ENCODE results near the gene ARHGAP8.

The ARHGAP8 gene

GRCh38 chr22:44752285-44753188, at the start of gene ARHGAP8:
TSS of gene ARHGAP8 (plus strand) at chr22:44752575. CDS start at chr22:44786528, 33,953 bp downstream.
- no peak for DNase-seq (ENCODE audit: low read depth, low spot score)

GRCh38 chr22:44703255-44703870, 49.0 kb upstream of the ARHGAP8 start:
- no peak for DNase-seq (ENCODE audit: low read depth, low spot score)

DNA sequence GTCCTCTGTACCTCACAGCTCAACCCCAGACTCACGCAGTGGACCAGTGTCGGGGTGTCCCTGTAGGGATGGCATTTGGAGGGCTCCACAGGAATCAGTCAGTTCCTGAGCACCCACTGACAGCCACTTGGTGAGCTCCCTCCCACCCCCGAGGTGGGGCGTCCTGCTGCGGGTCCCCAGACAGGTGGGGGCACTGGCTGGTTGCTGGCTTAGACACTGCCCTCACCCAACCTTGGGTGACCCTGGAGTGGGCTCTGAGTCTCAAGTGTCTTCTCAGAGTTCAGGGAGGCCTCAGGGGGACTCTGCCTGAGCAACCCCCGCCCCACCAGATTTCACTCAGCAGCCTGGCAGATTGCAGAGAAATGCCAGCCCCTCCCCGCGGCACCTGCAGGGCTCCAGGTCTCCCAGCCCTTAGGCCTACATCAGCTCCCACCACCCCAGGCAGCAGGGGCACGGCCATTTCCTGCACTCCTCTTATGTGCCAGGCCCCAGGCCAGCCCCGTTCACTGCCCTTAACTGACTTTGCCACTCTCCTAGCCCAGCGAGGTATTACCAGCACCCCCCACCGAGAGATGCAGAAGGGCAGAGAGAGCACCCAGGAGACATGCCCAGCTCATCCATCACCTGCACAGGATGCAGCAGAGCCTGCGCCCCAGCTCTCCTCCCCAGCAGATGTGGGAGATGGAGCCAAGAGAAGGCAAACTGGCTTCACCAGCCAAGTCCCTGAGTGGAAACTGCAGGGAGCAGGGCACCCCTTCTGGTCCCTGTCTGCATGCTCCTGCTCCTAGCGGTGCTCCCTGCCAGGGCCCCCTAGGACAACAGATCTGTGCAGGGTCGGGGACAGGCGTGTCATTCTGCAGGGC, 48.0 kb upstream of the ARHGAP8 start:
- no peak for DNase-seq (ENCODE audit: low read depth, low spot score)

DNA sequence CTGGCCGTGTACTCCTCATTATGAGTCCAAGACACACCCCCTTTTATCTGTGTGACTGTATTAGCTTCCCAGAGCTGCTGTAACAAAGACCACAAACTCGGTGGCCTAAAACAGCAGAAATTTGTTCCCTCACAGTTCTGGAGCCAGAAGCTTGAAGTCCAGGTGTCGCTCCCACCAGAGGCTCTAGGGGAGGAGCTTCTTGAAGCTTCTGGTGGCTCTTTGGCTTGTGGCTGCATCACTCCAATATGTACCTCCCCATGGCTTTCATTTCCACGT, 47.4 kb upstream of the ARHGAP8 start:
- DNase-seq (ENCODE audit: low read depth, low spot score): no peak

- no peak for DNase-seq (ENCODE audit: low read depth, low spot score)
Measured at GRCh38 chr22:44706488-44706887, 45.9 kb upstream of the ARHGAP8 start.

DNA sequence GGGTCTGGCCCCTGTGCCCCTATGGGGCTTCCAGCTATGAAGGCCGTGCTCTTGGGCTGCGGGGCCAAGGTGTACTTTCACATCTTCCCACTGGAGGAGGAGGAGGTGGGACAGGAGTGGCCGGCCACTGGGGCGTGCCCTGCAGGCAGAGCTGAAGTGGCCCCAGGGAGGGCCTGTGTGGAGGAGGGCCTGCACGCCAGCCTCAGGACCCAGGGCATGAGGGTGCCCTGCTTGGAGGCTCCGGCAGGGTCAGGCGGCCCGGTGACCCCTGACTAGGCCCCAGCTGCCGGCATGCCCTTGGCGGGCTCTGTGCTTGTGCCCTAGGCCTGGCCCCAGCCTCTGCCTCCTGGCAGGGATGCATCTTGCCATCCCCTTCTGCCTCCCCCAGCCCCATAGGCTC, 45.2 kb upstream of the ARHGAP8 start:
- no peak for DNase-seq (ENCODE audit: low read depth, low spot score)

GRCh38 chr22:44707752-44708151, 44.6 kb upstream of the ARHGAP8 start:
- DNase-seq (ENCODE audit: low read depth, low spot score): no peak

DNA sequence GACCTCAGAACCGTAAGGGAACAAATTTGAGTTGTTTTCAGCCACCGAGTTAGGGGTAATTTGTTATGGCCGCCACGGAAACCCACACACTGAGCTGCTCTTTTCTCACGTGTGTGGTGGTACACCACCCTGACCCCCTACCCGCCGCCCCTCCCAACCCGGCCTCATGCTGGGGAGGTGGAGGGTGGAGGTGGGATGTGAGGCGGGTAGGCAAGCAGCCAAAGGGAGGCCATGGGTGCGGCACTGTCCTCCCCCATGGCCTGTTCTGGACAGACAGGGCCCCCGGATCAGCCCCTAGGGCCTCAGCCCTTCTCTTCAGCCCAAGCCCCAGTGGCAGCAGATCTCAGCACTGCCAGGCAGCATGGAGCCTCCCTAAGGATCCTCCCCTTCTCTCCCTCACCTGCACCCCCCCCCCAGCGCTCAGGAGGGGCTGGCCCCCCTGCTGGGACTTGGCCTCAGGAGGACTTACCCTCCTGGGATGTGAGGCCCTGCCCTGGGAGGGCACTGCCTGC, 42.4 kb upstream of the ARHGAP8 start:
- DNase-seq (ENCODE audit: low read depth, low spot score): no peak

GRCh38 chr22:44710474-44711240, 41.7 kb upstream of the ARHGAP8 start:
- DNase-seq (ENCODE audit: low read depth, low spot score): no peak

DNA sequence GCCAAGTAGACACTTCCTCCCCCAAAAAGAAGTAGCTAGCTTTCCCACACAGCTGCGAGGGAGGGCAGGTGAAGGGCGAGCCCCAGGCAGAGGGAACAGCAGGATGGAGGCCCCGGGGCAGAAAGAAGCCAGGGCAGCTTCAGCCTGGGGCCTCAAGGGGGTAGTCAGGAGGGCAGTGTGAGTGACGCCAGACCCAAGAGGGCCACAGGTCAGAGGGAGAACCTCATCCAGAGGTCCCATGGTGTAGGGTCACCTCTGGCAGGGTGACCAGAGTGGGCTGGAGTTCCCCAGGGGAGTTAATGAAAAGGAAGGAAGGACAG, 41.2 kb upstream of the ARHGAP8 start:
- DNase-seq (ENCODE audit: low read depth, low spot score): no peak

DNA sequence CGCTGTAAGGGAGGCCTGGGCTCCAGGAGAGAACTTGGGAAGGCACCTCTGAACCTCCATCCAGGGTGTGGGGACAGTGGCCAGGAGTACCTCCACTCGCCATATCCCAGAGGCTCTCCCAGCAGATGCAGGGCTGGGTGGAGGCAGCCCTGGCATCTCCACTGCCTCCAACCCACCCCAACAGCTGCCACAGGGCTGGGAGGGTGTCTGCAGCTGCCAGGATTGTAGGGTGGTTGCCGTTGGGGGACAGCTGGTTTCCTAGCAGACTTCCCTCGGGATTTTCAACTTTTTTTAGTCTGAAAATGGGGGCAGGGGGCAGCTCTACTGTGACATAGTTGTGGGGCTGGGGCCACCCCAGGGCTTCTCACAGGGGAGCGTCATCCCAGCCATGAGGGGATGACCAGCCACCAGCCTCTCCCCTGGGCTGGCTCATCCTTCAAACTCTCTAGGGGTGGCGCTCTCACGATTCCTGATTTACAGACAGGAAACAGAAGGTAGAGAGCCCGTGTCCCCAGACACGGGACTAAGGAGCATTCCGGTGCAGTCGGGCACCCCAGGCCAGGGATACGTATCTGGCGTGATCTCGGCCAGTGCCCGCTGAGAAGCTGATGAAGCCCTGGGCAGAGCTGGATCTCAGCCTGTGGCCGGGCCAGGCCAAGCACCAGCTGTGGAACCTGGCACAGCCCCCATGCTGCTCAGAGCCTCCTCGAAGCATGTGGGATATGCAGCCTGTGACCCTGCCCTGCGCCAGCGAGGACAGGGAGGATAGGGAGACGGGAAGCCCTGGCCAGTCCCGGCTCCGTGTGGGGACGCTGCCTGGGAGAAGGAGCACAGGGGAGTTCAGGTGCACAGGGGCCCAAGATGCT, 40.5 kb upstream of the ARHGAP8 start:
- DNase-seq (ENCODE audit: low read depth, low spot score): no peak

DNA sequence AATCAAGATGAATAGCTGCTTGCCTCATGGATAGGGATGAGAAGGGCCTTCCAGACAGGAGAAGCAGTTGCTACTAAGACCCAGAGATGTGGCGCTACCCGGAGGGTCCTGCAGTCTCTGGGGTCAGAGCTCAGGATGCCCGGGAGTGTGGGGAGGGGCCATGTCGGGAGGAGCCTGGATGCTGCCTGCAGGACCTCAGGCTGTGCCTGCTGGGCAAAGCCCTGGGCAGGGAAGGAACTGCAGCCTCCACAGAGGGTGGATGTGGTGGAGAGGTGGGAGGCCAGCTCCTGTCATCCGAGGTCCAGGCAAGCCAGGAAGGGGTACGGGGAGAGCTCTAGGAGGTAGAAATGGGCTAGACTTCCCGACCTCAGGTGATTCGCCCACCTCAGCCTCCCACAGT, 39.4 kb upstream of the ARHGAP8 start:
- no peak for DNase-seq (ENCODE audit: low read depth, low spot score)

GRCh38 chr22:44714703-44715350, 37.5 kb upstream of the ARHGAP8 start:
- DNase-seq (ENCODE audit: low read depth, low spot score): no peak

GRCh38 chr22:44718418-44718817, 34.0 kb upstream of the ARHGAP8 start:
- DNase-seq (ENCODE audit: low read depth, low spot score): no peak

DNA sequence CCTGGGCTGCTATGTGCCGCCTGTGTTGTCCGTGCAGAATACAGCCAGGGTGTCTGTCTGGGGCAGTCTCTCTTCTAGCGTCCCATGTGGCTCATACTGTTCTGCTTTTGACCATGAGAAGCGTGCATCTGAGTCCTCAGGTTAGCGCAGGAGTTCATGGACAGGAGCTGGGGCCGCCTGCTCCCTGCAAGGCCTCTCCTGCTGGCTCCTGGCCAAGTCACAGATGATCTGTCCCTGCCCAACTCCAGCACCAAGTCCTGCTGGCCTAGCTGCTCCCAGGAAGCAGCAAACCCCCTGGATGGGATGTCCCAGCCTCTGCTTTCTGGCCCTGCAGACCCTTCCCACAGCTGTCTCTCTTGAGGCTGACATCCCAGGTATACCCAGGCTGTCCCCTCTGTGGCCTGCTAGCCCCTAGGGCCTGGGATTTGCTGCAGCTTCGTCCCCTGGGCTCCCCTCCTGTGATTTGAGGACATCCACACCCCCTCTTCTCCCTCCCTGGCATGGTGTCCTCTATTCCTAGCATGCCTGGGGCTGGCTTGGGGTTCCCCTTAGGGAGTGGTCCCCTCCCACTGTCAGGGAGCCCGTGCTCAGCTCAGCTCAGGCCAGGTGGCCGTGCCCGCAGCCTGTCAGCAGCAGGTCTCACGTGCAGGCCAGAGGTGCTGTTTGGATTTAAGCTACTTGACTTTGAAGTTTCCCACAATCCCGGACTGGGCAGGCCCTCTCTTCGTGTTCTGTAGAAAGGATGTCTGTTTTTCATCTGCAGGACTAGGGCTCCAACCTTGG, 32.6 kb upstream of the ARHGAP8 start:
- no peak for DNase-seq (ENCODE audit: low read depth, low spot score)

- no peak for DNase-seq (ENCODE audit: low read depth, low spot score)
Measured at GRCh38 chr22:44721213-44721612, 31.2 kb upstream of the ARHGAP8 start.

DNA sequence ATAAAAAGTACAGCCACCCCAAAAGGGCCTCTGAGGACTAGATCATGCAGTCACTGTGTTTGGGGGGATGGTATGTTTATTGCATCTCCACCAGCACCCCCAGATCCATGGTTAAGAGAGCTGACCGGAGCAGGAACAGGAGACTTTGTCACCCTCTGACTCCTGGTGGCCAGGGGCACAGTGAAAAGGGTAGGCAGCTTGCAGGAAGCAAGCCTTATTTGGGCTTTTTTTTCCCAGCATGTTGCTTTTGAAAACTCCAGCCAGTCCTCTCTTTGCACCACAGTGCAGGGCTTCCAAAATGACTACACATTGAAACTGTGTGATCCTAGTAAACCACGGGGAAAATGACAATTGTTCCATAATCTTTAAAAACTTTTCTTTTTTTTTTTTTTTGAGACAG, 29.8 kb upstream of the ARHGAP8 start:
- DNase-seq (ENCODE audit: low read depth, low spot score): no peak

DNA sequence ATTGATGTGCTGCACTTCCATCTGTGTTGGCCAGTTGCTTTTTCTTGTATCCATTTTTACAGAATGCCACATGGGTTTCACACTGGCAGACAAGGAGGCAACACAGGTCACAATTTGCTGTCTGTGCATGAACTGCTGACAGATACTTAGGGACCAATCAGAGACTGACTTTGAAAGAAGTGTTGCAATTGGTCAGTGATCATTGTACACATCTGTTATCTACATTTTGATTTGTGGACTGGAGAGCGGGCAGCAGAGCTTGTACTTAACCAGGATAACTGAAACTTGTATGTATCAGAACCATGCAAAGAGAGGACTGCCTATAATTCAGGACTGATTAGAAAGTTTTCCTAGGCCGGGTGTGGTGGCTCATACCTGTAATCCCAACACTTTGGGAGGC, 28.6 kb upstream of the ARHGAP8 start:
- no peak for DNase-seq (ENCODE audit: low read depth, low spot score)

DNA sequence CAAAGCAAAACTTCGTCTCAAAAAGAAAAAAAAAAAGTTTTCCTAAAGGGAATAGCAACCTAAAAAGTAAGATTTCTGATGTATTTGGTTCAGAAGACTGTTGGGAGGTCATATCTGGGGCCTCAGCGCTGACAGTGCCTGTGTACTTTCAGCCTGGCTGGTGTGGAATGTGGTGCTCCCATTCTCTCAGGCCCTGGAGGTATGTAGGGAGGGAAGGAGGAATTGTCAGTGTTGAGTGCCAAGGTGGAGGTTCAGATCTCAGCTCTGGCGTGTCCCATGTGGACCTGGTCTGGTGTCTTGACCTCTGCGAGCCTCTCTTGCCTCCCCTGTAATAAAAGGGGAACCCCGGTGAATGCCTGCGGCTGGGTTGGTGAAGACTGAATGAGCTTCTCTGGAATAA, 28.0 kb upstream of the ARHGAP8 start:
- DNase-seq (ENCODE audit: low read depth, low spot score): no peak
